Mucosa of descending colon (tissue), 3 donors: ENCODE results near the gene RNF19B. TPM values are rescaled to one million over a fixed set of nuclear protein-coding genes. Genes with fewer than 3 reads are reported as not detected.
A peak's percentile ranks its signal among the peaks of the same experiment; 100 is the strongest.

Experiments
- ATAC-seq: fragments of 200-7000 bp; cut with Tn5 transposase; one replicate; pipeline ENCODE4 v1.9.1; 2020; ENCODE audit warnings: mild to moderate bottlenecking, moderate library complexity
- DNase-seq, 3 donors: peaks; one replicate each; pipeline ENCODE4 v3.0.0-alpha.2; 2020
- H3K36me3 ChIP-seq: fragments of 200-600 bp; one replicate; pipeline ENCODE4 v1.8.0; 2021; ENCODE audit warnings: low read depth, mild to moderate bottlenecking
- H3K4me1 ChIP-seq: fragments of 200-600 bp; one replicate; pipeline ENCODE4 v1.8.0; 2021; ENCODE audit warnings: low read depth, mild to moderate bottlenecking
- H3K4me3 ChIP-seq: fragments of 200-600 bp; one replicate; pipeline ENCODE4 v1.8.0; 2021; ENCODE audit warnings: mild to moderate bottlenecking
- H3K9me3 ChIP-seq: fragments of 200-600 bp; one replicate; pipeline ENCODE4 v1.8.0; 2021; ENCODE audit warnings: mild to moderate bottlenecking
- CTCF ChIP-seq: fragments of 200-600 bp; IDR thresholded peaks from one replicate; pipeline ENCODE4 v1.8.0; 2022; ENCODE audit warnings: antibody characterized with exemption, mild to moderate bottlenecking
- intact Hi-C, 2 donors: fragments of 100-400 bp; cut with DNase I in 1 of 2; cut with micrococcal nuclease in 1 of 2; formaldehyde crosslinking; loops; one replicate each; pipeline versions ENCODE4 v1.11.0 to v1.11.1; 2022; cut with DNase I, micrococcal nuclease
- long read RNA-seq, 2 donors: library from polyadenylated mRNA; unstranded; transcript quantifications; one replicate each; pipeline ENCODE4 v2.0.0, GENCODE V29; 2019 to 2021
- total RNA-seq, 3 donors: library from RNA; stranded (reverse); fragmentation: NEBNext Ultra II Directional in 2 of 3; extraction: Animal tissue kit (Norgen Biotek cat#: 25700) in 2 of 3; gene quantifications; one replicate each; pipeline versions ENCODE4 v1.2.1 to v1.2.4, GENCODE V29; 2021 to 2023
- donor health status: DM: no; HTN: no; CAD: no; lungs with moderate emphysema.
- donor health status: DM: no; HTN: no; CAD: no.
- donor health status: DM: no; HTN: yes; CAD: no.

Gene RNF19B
- total RNA-seq: 10 to 100 TPM; 51.5 to 74.9 (median 68.0) TPM
- long read RNA-seq, donor 1, transcript RNF19B-203 (9 exons, 2,560 nt): minor isoform, 13 of 60 reads
- long read RNA-seq, donor 1, transcript RNF19B-202 (9 exons, 2,598 nt): minor isoform, 9 of 60 reads
- long read RNA-seq, donor 1, transcript RNF19B-201 (9 exons, 2,334 nt): major isoform, 28 of 60 reads
- long read RNA-seq, donor 1, partial matches to known transcripts: 4 of 60 reads
- long read RNA-seq, donor 1, other reads (novel, unspliced or antisense): 6 of 60 reads
- long read RNA-seq, donor 2, partial matches to known transcripts: 4 of 6 reads
- long read RNA-seq, donor 2, other reads (novel, unspliced or antisense): 2 of 6 reads

GRCh38 chr1:32964461-32965250, at the start of gene RNF19B:
TSS of gene RNF19B (minus strand) at chr1:32964809. CDS start at chr1:32964685, 124 bp downstream.
- TF ChIP-seq CTCF: peak; percentile 14
- ATAC-seq (peak; percentile 94), DNase-seq (peak; percentile 95 to 98 (median 98))
- no peaks in the 10 kb centered on the region for H3K36me3 ChIP-seq
- no peaks in the 10 kb centered on the region for H3K9me3 ChIP-seq
- intact Hi-C loops: no loop called here
- peak within 1 kb of the TSS; percentile 90 for H3K4me3 ChIP-seq
- H3K4me1 ChIP-seq: peaks cover 28% of the 10 kb centered on the region

GRCh38 chr1:33013791-33014190, 49.2 kb upstream of the RNF19B start:
- Histone ChIP-seq H3K4me3 (no peak overlapping the region), H3K9me3 (no peaks in the 10 kb centered on the region), H3K36me3 (peaks cover 10% of the 10 kb centered on the region), H3K4me1 (peaks cover 3% of the 10 kb centered on the region)
- no peak for TF ChIP-seq CTCF
- intact Hi-C loops: no loop called here
- ATAC-seq: peak; percentile 27
- no peak for DNase-seq

GRCh38 chr1:33012165-33012564, 47.6 kb upstream of the RNF19B start:
- no peak for DNase-seq
- intact Hi-C loops: no loop called here
- ATAC-seq: no peak
- TF ChIP-seq CTCF: no peak
- no peaks in the 10 kb centered on the region for H3K9me3 ChIP-seq
- H3K4me1 ChIP-seq: peaks cover 3% of the 10 kb centered on the region
- H3K36me3 ChIP-seq: peaks cover 10% of the 10 kb centered on the region
- H3K4me3 ChIP-seq: no peak overlapping the region

GRCh38 chr1:33010932-33011731, 46.5 kb upstream of the RNF19B start:
- Histone ChIP-seq H3K36me3 (peaks cover 10% of the 10 kb centered on the region), H3K9me3 (no peaks in the 10 kb centered on the region), H3K4me1 (peaks cover 3% of the 10 kb centered on the region), H3K4me3 (no peak overlapping the region)
- intact Hi-C loops: no loop called here
- no peak for TF ChIP-seq CTCF
- peak; percentile 59 for ATAC-seq
- DNase-seq: peak in 1 of 3 donors; percentile 49

- TF ChIP-seq CTCF: no peak
- Histone ChIP-seq H3K36me3 (peaks cover 10% of the 10 kb centered on the region), H3K9me3 (no peaks in the 10 kb centered on the region), H3K4me1 (peaks cover 3% of the 10 kb centered on the region), H3K4me3 (no peak overlapping the region)
- ATAC-seq: no peak
- DNase-seq: no peak
- intact Hi-C loops: no loop called here
These were observed 45.0 kb upstream of the RNF19B start for GRCh38 chr1:33009561-33009960.
